ENCODE data around the gene SDC4.

SDC4 gene

GRCh38 chr20:45359069-45359405 is 10.8 kb upstream of the SDC4 start (continued):
- no peak for TF ChIP-seq CTCF (tag by site-specific recombination; IDR thresholded peaks at IDR 0.05)
- TF ChIP-seq ZNF560 (tag by site-specific recombination; IDR thresholded peaks at IDR 0.05; ENCODE audit: borderline replicate concordance): no peak
- TF ChIP-seq ZBTB17 (tag by site-specific recombination; IDR thresholded peaks at IDR 0.05): no peak
- no peak for TF ChIP-seq ZNF792 (tag by site-specific recombination; IDR thresholded peaks at IDR 0.05)
- no peak for TF ChIP-seq ZNF112 (tag by site-specific recombination; IDR thresholded peaks at IDR 0.05)

- ChIA-PET POLR2A (interaction anchor here (2.2 kb wide), 1 partner anchor 10 kb away, joined by 9 read pairs; the partner anchor contains the start of gene SDC4), CTCF (interaction anchor here (1.0 to 6.5 kb wide), 3 partner anchors 15 to 79 kb away, joined by 3 to 92 read pairs (median 5); no protein-coding TSS in a partner anchor)
- Histone ChIP-seq H3K4me3 (ENCODE audit: low read depth, low read length) (no peak overlapping the region), H3K9me3 (ENCODE audit: control insufficient read depth, insufficient read depth, low read depth, low read length) (no peaks in the 10 kb centered on the region), H3K4me1 (ENCODE audit: control insufficient read depth, insufficient read depth, low read length) (no peaks in the 10 kb centered on the region), H3K27ac (ENCODE audit: extremely low read depth, low read depth, low read length) (no peak overlapping the region), H3K36me3 (ENCODE audit: control insufficient read depth in 2 of 2, insufficient read depth in 1 of 2, low read length in 2 of 2) (no peaks in the 10 kb centered on the region)
- TF ChIP-seq ZNF518A (tag by site-specific recombination; conservative IDR thresholded peaks at IDR 0.05; ENCODE audit: low read depth) (no peak), ZBTB11 (tag by site-specific recombination; conservative IDR thresholded peaks at IDR 0.05; ENCODE audit: low read depth) (no peak), ZNF362 (tag by site-specific recombination; IDR thresholded peaks at IDR 0.05) (no peak), ZNF366 (tag by site-specific recombination; conservative IDR thresholded peaks at IDR 0.05) (0 out of 2 replicates have a peak, but pooled peaks have one; percentile 22), ZNF174 (tag by site-specific recombination; IDR thresholded peaks at IDR 0.05) (no peak), ZNF529 (tag by site-specific recombination; IDR thresholded peaks at IDR 0.05; ENCODE audit: insufficient replicate concordance) (no peak), ZNF133 (tag by site-specific recombination; IDR thresholded peaks at IDR 0.05) (no peak), EGR2 (tag by site-specific recombination; IDR thresholded peaks at IDR 0.05; ENCODE audit: low read depth) (peak; percentile 79), ZNF398 (tag by site-specific recombination; IDR thresholded peaks at IDR 0.05) (peak; percentile 83), OVOL3 (tag by site-specific recombination; IDR thresholded peaks at IDR 0.05) (no peak), ZNF544 (tag by site-specific recombination; IDR thresholded peaks at IDR 0.05) (no peak), ZNF140 (tag by site-specific recombination; IDR thresholded peaks at IDR 0.05) (no peak), SETDB1 (IDR thresholded peaks at IDR 0.05; ENCODE audit: insufficient read length, low read length) (no peak), ZNF335 (tag by site-specific recombination; conservative IDR thresholded peaks at IDR 0.05) (no peak), YY2 (tag by site-specific recombination; IDR thresholded peaks at IDR 0.05) (no peak), ZNF76 (tag by site-specific recombination; IDR thresholded peaks at IDR 0.05; ENCODE audit: borderline replicate concordance, low read depth) (no peak)
These were observed 10.3 kb upstream of the SDC4 start for GRCh38 chr20:45358282-45359068.

Data from HEK293 (cell line).